GM20000 (cell line): ENCODE data around the gene DENND1A.

ENCODE experiments used
- DNase-seq: peaks from one replicate; pipeline ENCODE4 v3.0.0; 2012; ENCODE audit warnings: low spot score
- CTCF ChIP-seq: IDR thresholded peaks from 2 replicates; pipeline ENCODE4 v1.5.1; 2012; ENCODE audit warnings: mild to moderate bottlenecking, control low read depth; ENCODE audit errors: extremely low read depth, missing control alignments

DENND1A gene

GRCh38 chr9:123417289-123418051, 512.5 kb downstream of the DENND1A start:
- no peak for DNase-seq
- TF ChIP-seq CTCF: no peak

- no peak for TF ChIP-seq CTCF
- no peak for DNase-seq
Measured at GRCh38 chr9:123416176-123416575, 513.8 kb downstream of the DENND1A start.

GRCh38 chr9:123414936-123415930, 514.7 kb downstream of the DENND1A start:
- no peak for TF ChIP-seq CTCF
- no peak for DNase-seq

GRCh38 chr9:123414204-123414603, 515.7 kb downstream of the DENND1A start:
- TF ChIP-seq CTCF: no peak
- no peak for DNase-seq

GRCh38 chr9:123412171-123412820, 517.6 kb downstream of the DENND1A start:
- TF ChIP-seq CTCF: no peak
- DNase-seq: no peak

- no peak for DNase-seq
- TF ChIP-seq CTCF: no peak
Measured at GRCh38 chr9:123411636-123412035, 518.3 kb downstream of the DENND1A start.
